Retinal pigment epithelial cell (primary cell): ENCODE data around the gene CADM1.

ENCODE experiments used
- DNase-seq: peaks from one replicate; pipeline ENCODE4 v3.0.0-alpha.2; 2010; ENCODE audit warnings: low read depth
- H3K4me3 ChIP-seq: 2 replicates; pipeline ENCODE4 v1.5.1; 2011; ENCODE audit warnings: mild to moderate bottlenecking, low read length, control low read depth, moderate library complexity
- TF ChIP-seq, protein P1 (sequence below): conservative IDR thresholded peaks from 2 replicates; pipeline ENCODE4 v1.5.1; 2011; ENCODE audit warnings: low read depth, low read length, control low read depth, inconsistent platforms

Gene CADM1

DNA sequence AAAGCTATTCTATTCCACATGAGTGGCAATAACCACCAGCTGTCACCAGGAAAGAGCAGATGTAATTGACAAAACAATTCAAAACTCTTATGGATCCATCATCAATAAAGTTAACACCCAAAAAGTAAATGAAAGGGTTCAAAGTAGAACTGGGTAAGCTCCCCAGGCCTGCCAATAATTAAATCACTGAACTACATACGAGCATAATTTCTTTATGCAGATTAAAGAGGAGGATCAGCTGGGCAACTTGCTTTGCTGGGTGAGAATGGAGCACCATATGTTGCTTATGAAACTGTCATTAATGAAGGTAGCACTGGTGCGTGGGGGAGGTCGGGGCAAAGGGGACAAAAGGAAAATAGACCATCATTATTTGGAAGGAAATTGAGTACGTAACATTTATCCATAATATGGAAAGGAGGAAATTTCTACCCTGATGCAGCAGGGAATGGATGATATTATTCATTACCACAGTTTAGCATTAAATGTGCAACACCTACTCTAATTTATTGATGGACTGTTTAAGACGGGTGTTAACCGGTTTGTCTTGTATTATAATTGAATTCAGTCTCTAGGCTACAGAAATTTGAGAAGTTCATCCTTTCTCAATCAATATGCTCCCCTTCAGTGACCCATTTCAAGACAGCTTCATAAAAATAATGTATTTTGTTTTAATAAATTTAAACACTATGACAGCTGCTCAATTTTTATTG is 315.9 kb downstream of the CADM1 start:
- no peak overlapping the region for H3K4me3 ChIP-seq
- DNase-seq, result no peak
- TF ChIP-seq, protein P1, sequence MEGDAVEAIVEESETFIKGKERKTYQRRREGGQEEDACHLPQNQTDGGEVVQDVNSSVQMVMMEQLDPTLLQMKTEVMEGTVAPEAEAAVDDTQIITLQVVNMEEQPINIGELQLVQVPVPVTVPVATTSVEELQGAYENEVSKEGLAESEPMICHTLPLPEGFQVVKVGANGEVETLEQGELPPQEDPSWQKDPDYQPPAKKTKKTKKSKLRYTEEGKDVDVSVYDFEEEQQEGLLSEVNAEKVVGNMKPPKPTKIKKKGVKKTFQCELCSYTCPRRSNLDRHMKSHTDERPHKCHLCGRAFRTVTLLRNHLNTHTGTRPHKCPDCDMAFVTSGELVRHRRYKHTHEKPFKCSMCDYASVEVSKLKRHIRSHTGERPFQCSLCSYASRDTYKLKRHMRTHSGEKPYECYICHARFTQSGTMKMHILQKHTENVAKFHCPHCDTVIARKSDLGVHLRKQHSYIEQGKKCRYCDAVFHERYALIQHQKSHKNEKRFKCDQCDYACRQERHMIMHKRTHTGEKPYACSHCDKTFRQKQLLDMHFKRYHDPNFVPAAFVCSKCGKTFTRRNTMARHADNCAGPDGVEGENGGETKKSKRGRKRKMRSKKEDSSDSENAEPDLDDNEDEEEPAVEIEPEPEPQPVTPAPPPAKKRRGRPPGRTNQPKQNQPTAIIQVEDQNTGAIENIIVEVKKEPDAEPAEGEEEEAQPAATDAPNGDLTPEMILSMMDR, result no peak

DNA sequence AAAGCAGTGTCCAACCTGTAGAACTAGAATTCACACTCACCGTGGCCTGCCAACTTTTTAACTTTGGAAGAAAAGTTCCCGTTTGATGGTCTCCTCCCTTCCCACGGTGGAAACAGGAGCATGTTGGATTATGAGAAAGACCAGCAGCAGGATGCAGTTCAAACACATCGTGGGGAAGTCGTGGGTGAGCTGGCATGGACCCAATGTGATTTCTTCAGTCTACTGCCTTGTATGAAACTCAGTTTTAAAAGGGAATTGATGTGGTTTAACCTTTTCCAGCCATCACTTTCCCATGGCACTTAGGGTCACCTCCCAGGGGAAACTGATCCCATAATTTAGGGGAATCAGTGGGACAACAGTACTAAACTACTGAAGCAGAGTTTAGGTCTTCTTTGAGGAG is 318.3 kb downstream of the CADM1 start:
- H3K4me3 ChIP-seq, result no peak overlapping the region
- no peak for DNase-seq
- TF ChIP-seq, protein P1, result no peak

DNA sequence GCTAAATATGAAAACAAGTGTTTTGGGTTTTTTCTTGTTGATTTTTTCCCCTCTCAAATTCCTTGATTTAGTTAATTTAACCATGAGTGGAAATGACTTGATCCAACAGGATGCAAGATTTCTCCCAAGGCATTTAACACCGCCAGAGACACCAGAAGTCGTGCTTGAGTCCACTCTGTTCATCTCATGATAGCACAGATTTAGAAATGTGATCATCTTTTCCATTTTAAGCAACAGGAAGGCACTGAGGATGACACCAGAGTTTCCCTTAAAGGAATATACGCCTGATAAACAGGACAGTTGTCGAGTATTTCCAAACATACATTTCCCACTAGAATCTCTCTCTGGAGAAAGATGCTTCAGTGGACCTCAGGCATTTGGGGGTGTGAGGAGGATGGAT is 318.7 kb downstream of the CADM1 start:
- TF ChIP-seq, protein P1, result no peak
- no peak for DNase-seq
- H3K4me3 ChIP-seq, result no peak overlapping the region

DNA sequence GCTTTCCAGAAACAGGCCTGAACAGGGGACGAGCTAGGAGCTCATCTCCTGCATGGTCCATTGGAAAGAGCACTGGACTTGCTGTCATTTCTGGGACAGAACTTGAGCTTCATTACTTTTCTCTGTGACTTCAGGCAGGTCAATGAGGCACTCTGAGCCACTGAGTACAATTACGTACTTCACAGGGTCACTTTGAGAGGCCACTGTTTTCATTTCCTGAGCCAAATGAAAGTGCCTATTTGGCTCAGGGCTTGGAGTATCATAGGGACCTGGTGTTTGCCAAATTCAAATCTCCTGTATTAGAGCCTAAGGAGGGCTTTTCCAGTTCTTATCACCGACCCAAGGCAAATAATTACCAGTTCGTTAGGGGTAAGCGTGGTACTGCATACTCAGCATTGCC is 319.3 kb downstream of the CADM1 start:
- H3K4me3 ChIP-seq, result no peak overlapping the region
- no peak for DNase-seq
- TF ChIP-seq, protein P1, result no peak

DNA sequence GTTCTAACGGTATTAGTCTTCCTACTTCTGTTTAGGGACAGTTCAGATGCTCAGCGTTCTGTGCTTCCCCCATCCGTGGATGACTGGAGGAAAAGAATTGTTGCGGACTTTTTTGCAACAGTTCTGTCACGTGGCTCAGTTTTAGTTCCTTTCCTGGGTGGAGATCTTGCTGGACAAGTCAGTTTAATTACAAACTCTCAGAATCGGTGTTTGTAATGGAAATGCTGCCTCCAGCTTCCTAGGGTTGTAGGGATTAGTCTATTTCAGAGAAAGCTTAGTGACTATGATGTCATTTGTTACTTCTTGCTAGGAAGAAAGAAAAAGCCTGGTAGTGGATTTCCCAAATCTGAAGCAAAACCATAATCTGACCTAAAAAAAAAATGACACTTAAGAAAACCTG is 320.4 kb downstream of the CADM1 start:
- DNase-seq, result no peak
- no peak overlapping the region for H3K4me3 ChIP-seq
- TF ChIP-seq, protein P1, result no peak

DNA sequence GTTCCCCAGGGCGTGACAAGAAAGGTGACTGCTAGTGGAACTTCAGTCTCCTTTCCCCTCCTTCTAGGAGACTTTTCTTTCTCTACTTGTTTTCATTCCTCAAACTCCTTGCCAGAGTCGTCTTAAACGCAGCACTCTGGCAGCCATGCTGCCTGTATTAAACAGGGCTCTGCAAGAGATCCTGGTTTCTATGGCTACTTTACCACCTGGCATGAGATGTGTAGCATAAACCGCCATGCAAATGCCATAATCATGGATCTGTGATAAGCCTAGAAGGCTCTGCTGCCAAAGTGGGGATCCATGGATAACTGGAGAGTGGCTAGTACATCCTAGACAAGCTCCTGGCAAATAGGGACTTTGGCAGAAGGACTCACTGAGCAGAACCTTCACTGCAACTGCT is 321.1 kb downstream of the CADM1 start:
- TF ChIP-seq, protein P1, result no peak
- DNase-seq, result no peak
- H3K4me3 ChIP-seq, result no peak overlapping the region

DNA sequence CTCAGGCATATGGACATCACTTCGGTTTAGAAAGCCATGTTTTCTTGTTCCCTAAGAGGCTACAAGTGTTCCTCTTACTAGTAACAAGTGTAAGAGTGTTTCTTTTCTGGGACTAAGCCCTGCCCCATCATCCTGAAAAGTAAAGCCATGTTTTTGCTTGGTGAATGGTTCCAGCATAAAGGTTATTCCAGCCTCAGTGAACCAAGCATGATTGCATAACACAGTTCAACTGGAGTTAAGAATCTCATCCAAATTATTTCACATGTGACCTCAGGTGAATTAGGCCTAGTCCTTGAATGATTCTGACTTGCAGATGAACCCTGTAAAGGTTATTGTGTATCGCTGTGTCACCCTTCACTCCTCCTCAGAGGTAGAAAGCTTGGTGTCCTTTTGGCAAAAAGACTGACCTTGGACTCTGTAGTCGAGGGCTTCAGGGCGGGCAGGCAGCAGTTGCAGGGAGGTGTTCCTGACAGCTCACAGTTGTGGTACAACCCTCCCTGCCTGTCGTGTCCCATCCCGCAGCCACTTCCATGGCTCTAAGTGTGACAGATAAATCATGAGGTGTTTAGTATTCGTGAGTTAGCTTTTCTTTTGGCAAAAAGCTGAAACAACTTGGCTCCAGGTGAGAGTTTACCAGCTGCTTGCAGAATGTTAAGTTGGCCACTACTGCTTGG is 321.8 kb downstream of the CADM1 start:
- DNase-seq, result no peak

More for the DNA sequence above, 321.8 kb downstream of the CADM1 start:
- TF ChIP-seq, protein P1, result no peak
- H3K4me3 ChIP-seq, result no peak overlapping the region
